ENCODE results near the gene ZNF630.

Gene ZNF630

DNA sequence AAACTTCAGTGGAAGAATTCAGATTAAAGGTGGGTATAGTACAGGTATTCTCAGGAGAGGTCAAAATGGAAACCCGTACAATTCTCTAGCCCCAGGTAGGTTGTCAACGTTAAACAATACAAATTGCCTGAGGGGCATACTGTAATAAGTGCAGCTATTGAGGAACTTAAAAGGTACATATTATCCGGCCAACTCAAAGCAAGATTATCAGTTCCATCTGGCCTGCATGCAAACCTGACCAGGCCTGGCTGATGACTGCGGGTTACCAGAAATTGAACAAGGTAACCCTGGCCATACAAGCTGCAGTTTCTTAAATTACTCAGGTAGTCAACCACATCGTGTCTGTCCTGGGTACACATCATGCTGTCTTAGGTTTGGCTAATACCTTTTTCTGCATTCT is 12.3 kb upstream of the ZNF630 start:
- in situ Hi-C loops (cut with MboI; ENCODE audit: low sequenced_read_pairs, unreplicated experiment): loop anchor here (25.0 kb wide), 2 partner anchors 96 to 379 kb away; partner anchors contain the start of gene SLC38A5
- DNase-seq (ENCODE audit: low spot score): no peak
- TF ChIP-seq, protein P1, sequence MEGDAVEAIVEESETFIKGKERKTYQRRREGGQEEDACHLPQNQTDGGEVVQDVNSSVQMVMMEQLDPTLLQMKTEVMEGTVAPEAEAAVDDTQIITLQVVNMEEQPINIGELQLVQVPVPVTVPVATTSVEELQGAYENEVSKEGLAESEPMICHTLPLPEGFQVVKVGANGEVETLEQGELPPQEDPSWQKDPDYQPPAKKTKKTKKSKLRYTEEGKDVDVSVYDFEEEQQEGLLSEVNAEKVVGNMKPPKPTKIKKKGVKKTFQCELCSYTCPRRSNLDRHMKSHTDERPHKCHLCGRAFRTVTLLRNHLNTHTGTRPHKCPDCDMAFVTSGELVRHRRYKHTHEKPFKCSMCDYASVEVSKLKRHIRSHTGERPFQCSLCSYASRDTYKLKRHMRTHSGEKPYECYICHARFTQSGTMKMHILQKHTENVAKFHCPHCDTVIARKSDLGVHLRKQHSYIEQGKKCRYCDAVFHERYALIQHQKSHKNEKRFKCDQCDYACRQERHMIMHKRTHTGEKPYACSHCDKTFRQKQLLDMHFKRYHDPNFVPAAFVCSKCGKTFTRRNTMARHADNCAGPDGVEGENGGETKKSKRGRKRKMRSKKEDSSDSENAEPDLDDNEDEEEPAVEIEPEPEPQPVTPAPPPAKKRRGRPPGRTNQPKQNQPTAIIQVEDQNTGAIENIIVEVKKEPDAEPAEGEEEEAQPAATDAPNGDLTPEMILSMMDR (IDR thresholded peaks at IDR 0.05; ENCODE audit: borderline replicate concordance, control extremely low read depth, extremely low read depth, insufficient read depth, missing control alignments): no peak

DNA sequence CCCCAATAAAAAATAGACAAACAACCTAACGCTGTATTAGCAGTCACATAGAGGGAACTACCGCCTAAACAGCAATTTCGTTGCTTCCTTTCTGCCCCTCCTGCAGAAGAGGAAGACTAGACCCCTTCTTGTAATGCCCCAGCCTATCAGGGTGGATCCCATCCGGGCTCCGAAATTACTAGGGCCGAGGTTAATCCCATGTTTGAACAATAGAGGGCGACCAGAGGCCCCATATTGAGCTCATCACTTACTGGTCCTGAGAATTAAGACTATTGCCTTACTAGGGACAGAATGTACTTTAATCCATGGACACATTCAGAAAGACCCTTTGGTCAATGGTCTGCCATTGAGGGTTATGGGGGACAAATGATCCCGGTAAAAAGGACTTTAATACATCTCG is 11.8 kb upstream of the ZNF630 start:
- in situ Hi-C loops (cut with MboI; ENCODE audit: low sequenced_read_pairs, unreplicated experiment): loop anchor here (25.0 kb wide), 2 partner anchors 96 to 379 kb away; partner anchors contain the start of gene SLC38A5
- TF ChIP-seq, protein P1 (IDR thresholded peaks at IDR 0.05; ENCODE audit: borderline replicate concordance, control extremely low read depth, extremely low read depth, insufficient read depth, missing control alignments): peak; percentile 35
- DNase-seq (ENCODE audit: low spot score): peak; percentile 50

DNA sequence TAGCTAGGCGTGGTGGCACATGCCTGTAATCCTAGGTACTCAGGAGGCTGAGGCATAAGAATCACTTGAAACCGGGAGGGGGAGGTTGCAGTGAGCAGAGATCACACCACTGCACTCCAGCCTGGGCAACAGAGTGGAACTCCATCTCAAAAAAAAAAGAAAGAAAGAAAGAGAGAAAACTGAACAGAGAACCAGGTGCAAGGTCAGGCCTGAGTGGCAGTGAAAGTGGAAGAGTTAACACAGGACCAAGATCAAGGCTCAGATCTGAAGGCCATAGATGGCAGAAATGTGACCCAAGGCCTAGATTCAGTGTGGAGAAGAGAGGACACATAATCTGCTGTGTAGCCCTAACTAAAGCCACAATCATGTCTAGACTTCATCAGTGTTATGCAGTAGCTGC is 4.9 kb upstream of the ZNF630 start:
- in situ Hi-C loops (cut with MboI; ENCODE audit: low sequenced_read_pairs, unreplicated experiment): loop anchor here (25.0 kb wide), 2 partner anchors 89 to 386 kb away; partner anchors contain the start of gene SLC38A5
- no peak for DNase-seq (ENCODE audit: low spot score)
- TF ChIP-seq, protein P1 (IDR thresholded peaks at IDR 0.05; ENCODE audit: borderline replicate concordance, control extremely low read depth, extremely low read depth, insufficient read depth, missing control alignments): no peak

DNA sequence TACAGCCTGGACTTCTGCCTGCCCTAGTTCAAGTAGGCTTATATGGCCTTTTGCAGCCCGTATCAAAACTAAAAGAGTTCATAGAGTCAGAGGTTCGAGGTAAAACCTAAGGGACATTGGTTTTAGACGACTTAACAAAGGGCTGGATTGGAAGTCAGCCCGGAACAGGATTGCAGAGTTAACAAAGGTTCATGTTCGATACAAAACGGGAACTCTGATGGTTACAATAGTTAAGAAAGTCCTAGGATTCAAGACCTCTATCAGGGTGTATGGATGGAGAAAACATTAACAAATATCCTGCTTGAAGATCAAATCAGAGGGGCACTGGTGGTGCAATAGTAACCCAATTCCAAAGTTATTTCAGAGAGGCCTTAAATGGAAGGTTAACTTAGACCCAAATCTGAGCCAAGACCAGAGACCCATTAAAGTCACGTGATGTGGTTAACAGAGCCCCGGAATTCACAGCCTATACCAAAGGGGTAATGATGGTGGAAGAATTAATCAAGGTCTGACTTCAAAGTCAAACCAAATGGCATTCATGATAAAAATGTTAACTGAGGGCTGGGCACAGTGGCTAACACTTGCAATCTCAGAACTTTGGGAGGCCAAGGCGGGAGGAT is 656 bp upstream of the ZNF630 start:
- TF ChIP-seq, protein P1 (IDR thresholded peaks at IDR 0.05; ENCODE audit: borderline replicate concordance, control extremely low read depth, extremely low read depth, insufficient read depth, missing control alignments): no peak
- in situ Hi-C loops (cut with MboI; ENCODE audit: low sequenced_read_pairs, unreplicated experiment): no loop called here
- DNase-seq (ENCODE audit: low spot score): no peak

DNA sequence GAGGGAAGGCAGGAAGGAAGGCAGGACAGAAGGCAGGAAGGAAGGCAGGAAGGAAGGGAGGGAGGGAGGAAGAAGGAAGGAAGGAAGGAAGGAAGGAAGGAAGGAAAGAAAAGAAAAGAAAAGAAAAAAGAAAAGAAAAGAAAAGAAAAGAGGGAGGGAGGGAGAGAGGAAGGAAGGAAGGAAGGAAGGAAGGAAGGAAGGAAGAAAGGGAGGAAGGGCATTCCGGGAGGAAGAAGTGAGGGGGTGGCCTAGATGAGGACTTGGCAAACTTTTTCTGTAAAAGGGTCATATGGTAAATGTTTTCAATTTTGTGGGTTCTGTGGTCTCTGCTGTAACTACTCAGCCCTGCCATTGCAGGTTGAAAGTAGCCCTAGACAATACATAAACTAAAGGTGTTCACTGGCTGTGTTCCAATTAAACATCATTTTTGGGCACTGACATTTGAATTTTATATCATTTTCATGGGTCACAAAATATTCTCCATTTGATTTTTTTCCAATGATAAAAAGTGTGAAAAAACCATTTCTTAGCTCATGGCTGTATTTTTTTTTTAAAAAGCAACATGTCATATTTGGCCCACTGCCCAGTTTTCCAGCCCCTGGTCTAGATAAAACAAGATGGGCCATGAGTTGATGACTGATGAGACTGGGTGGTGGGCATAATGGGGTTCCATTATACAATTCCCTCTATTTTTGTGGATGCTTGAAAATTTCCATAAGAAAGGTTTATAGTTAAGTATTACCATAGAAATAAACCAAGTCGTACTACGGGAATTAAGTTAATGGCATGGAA is 3.1 kb downstream of the ZNF630 start:
- in situ Hi-C loops (cut with MboI; ENCODE audit: low sequenced_read_pairs, unreplicated experiment): no loop called here
- no peak for DNase-seq (ENCODE audit: low spot score)

DNA sequence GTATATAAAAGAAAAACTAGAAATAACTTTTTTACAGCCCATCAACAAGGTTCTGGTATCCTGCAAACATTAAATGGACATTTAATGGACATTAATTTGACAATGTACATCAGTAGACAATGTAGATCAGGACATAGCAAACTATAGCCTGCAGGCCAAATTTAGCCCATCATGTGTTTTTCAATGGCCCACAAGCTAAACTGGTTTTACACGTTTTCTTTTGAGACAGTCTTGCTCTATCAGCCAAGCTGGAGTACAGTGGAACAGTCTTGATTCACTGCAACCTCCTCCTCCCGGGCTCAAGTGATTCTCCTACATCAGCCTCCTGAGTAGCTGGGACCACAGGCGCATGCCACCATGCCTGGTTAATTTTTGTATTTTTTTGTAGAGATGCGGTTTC is 7.2 kb downstream of the ZNF630 start:
- TF ChIP-seq, protein P1 (IDR thresholded peaks at IDR 0.05; ENCODE audit: borderline replicate concordance, control extremely low read depth, extremely low read depth, insufficient read depth, missing control alignments): no peak
- in situ Hi-C loops (cut with MboI; ENCODE audit: low sequenced_read_pairs, unreplicated experiment): no loop called here
- no peak for DNase-seq (ENCODE audit: low spot score)

More for the DNA sequence above, 3.1 kb downstream of the ZNF630 start:
- TF ChIP-seq, protein P1 (IDR thresholded peaks at IDR 0.05; ENCODE audit: borderline replicate concordance, control extremely low read depth, extremely low read depth, insufficient read depth, missing control alignments): no peak
